Stimulated activated CD8-positive, alpha-beta memory T cell treated with anti-CD3 and anti-CD28 coated beads, Interleukin-7, amount 100 ng/mL, for 1 hour (primary cell): ENCODE measurements around the gene OR7C2.

Experiments
- DNase-seq, 2 donors: peaks; one replicate each; pipeline ENCODE4 v3.0.0-alpha.2; 2020; ENCODE audit warnings: low read depth in 2 of 2

Gene OR7C2

GRCh38 chr19:14979476-14980255 is 38.4 kb downstream of the OR7C2 start, which contains the start of gene SLC1A6:
Gene SLC1A6, minus strand, starts transcription at chr19:14979864. Its CDS starts 6,954 bp downstream, at chr19:14972910.
- DNase-seq: no peak

DNA sequence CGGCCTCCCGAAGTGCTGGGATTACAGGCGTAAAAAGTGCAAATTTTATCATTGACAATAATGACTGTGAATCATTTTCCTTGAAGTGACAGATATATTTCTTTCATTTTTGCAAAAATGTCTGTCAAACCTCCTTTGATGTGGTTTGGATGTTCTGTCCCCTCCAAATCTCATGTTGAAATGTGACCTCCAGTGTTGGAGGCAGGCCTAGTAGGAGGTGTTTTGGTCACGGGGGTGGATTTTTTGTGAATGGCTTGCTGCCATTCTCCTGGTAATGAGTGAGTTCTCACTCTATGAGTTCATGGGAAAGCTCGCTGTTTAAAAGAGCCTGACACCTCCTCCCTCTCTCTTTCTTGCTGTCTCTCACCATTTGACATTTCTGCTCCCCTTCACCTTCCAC is 43.8 kb downstream of the OR7C2 start:
- no peak for DNase-seq
